Measurements from ENCODE around the gene PTH2R. TPM values are rescaled to one million over a fixed set of nuclear protein-coding genes. Genes with fewer than 3 reads are reported as not detected.
"Not testable (repeated sequence)": the region's sequence is repeated elsewhere in the genome, so short reads cannot be mapped to it uniquely, and the experiment has no call there.

The PTH2R gene
- total and polyA plus RNA-seq, 8 donors: 0.09 to 0.42 (median 0.14) TPM; not detected in 3

GRCh38 chr2:208467564-208467963 is 61.0 kb downstream of the PTH2R start:
- Histone ChIP-seq H3K36me3 (no peaks in the 10 kb centered on the region), H3K9me3 (no peaks in the 10 kb centered on the region), H3K27ac (no peak overlapping the region), H3K27me3 (no peaks in the 10 kb centered on the region), H3K4me3 (no peak overlapping the region), H3K4me1 (no peaks in the 10 kb centered on the region)
- no peak for DNase-seq
- ATAC-seq: no peak
- intact Hi-C loops (cut with DNase I): no loop called here
- no peak for TF ChIP-seq CTCF (IDR thresholded peaks at IDR 0.05)

- intact Hi-C loops (cut with DNase I): no loop called here
- Histone ChIP-seq H3K4me1 (no peaks in the 10 kb centered on the region), H3K36me3 (no peaks in the 10 kb centered on the region), H3K9me3 (peaks cover 0 to 4% of the 10 kb centered on the region in 2 donors), H3K27me3 (no peaks in the 10 kb centered on the region), H3K27ac (no peak overlapping the region), H3K4me3 (no peak overlapping the region)
- ATAC-seq: no peak
- TF ChIP-seq CTCF (IDR thresholded peaks at IDR 0.05): no peak
- DNase-seq: no peak
Observed at GRCh38 chr2:208477741-208478140, 71.1 kb downstream of the PTH2R start.

GRCh38 chr2:208479342-208479741 is 72.8 kb downstream of the PTH2R start:
- Histone ChIP-seq H3K27ac (no peak overlapping the region), H3K36me3 (no peaks in the 10 kb centered on the region), H3K27me3 (no peaks in the 10 kb centered on the region), H3K9me3 (peaks cover 0 to 4% of the 10 kb centered on the region in 2 donors), H3K4me1 (no peaks in the 10 kb centered on the region), H3K4me3 (no peak overlapping the region)
- no peak for ATAC-seq
- intact Hi-C loops (cut with DNase I): no loop called here
- DNase-seq: no peak
- no peak for TF ChIP-seq CTCF (IDR thresholded peaks at IDR 0.05)

GRCh38 chr2:208481945-208482344 is 75.4 kb downstream of the PTH2R start:
- DNase-seq; H3K27ac ChIP-seq; H3K27me3 ChIP-seq; H3K4me1 ChIP-seq; H3K36me3 ChIP-seq; H3K9me3 ChIP-seq; ATAC-seq; intact Hi-C loops (cut with DNase I); H3K4me3 ChIP-seq: not testable (repeated sequence)

GRCh38 chr2:208482453-208483015 is 75.9 kb downstream of the PTH2R start:
- DNase-seq; H3K9me3 ChIP-seq; H3K27me3 ChIP-seq; H3K4me3 ChIP-seq; H3K36me3 ChIP-seq; intact Hi-C loops (cut with DNase I); H3K27ac ChIP-seq; H3K4me1 ChIP-seq; ATAC-seq: not testable (repeated sequence)

GRCh38 chr2:208485390-208485789 is 78.8 kb downstream of the PTH2R start:
- Histone ChIP-seq H3K9me3 (peaks cover 0 to 9% of the 10 kb centered on the region in 2 donors), H3K27me3 (no peaks in the 10 kb centered on the region), H3K4me3 (no peak overlapping the region), H3K4me1 (no peaks in the 10 kb centered on the region), H3K36me3 (no peaks in the 10 kb centered on the region), H3K27ac (no peak overlapping the region)
- no peak for ATAC-seq
- DNase-seq: no peak
- no peak for TF ChIP-seq CTCF (IDR thresholded peaks at IDR 0.05)
- intact Hi-C loops (cut with DNase I): no loop called here
